Right ventricle myocardium superior (tissue), 1 donor: ENCODE data around the gene SLC19A1. TPM values are rescaled to one million over a fixed set of nuclear protein-coding genes. Genes with fewer than 3 reads are reported as not detected.
A peak's percentile ranks its signal among the peaks of the same experiment; 100 is the strongest.
"Not testable (repeated sequence)": the region's sequence is repeated elsewhere in the genome, so short reads cannot be mapped to it uniquely, and the experiment has no call there.

Experiments used
- ATAC-seq: fragments of 200-7000 bp; cut with Tn5 transposase; one replicate; pipeline ENCODE4 v1.9.1; 2020; ENCODE audit warnings: mild to moderate bottlenecking; ENCODE audit not compliant: poor library complexity
- DNase-seq: peaks from one replicate; pipeline ENCODE4 v3.0.0-alpha.2; 2020
- intact Hi-C: fragments of 100-400 bp; cut with DNase I; formaldehyde crosslinking; loops from one replicate; pipeline ENCODE4 v1.11.2; 2022
- total RNA-seq: library from RNA; stranded (reverse); fragmentation: NEBNext Ultra II Directional; extraction: Animal tissue kit (Norgen Biotek cat#: 25700); gene quantifications from one replicate; pipeline ENCODE4 v1.2.1, GENCODE V29; 2021
- donor health status: DM: no; HTN: yes; CAD: no; lungs with severe emphysema.

SLC19A1 gene
- total RNA-seq, 1 donor from 2014 or later, result 6.9 TPM

DNA sequence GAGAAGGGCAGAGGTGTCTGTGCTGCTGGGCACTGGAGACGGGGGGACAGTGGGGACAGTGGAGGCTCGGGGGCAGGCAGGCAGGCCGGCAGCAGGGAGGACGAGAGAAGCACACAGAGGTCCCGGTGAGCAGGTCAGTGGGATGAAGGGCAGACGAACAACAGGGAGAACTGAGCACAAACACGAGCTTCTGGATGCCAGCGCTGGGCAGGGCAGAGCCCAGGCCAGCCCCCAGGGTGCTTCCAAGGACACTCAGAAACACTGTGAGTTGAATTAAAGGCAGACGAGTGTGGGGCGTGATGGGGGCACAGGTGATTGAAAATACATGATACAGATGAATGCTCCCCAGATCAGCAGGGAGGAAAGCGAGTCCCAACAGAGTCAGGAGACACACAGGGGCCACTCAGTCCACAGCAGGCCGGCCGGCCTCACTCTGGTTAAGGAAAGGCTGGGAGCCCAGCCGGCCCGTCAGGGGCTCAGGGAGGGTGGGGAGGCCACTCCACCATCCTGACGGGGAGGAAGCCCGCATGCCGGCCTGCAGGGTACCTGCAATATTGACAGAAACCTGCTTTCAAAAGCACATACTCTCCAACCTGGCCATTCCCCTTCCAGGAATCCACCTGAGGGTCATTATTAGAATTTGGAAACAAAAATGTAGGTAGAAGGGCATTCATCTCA lies 14.1 kb downstream of the SLC19A1 start:
- DNase-seq (peak; percentile 33), ATAC-seq (no peak)
- intact Hi-C loops, result no loop called here

DNA sequence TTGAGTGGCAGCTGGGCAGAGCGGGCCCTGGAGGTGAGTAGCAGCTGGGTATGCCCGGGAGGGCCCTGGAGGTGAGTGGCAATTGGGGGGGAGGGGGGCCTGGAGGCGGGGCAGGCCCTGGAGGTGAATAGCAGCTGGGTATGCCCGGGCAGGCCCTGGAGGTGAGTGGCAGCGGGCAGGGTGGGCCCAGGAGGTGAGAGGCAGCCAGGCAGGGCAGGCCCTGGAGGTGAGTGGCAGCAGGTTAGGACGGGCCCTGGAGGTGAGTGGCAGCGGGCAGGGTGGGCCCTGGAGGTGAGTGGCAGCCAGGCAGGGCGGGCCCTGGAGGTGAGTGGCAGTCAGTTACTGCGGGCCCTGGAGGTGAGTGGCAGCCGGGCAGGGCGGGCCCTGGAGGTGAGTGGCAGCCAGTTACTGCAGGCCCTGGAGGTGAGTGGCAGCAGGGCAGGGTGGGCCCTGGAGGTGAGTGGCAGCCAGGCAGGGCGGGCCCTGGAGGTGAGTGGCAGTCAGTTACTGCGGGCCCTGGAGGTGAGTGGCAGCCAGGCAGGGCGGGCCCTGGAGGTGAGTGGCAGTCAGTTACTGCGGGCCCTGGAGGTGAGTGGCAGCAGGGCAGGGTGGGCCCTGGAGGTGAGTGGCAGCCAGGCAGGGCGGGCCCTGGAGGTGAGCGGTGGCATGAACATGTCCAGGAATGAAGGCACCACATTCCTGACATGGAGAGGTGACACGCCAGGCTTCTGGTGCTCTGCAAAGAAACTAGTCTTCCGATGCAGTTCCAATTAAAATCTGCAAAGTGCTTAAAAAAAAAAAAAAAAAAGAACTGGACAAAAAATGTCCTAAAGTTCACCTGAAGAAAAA lies 14.9 kb downstream of the SLC19A1 start:
- DNase-seq, result peak; percentile 30
- ATAC-seq, intact Hi-C loops: not testable (repeated sequence)

DNA sequence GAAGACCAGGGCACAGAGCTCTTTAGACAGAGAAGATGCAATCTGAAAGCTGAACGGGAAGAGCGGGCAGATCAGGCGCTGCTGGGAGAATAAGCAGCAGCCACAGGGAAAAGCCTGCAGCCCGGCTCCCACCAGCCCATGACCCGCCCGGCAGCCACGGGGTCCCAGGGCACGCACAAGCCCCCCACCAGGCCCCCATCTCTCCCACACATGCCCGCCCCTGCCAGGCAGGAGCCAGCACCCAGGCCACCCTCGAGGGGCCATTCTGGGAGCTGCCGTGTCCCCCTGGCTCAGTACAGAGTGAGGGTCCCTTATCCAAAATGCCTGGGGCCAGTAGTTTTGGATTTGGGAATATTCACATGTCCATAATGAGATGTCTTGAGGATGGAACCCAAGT lies 16.3 kb downstream of the SLC19A1 start:
- no peak for ATAC-seq
- peak; percentile 26 for DNase-seq

DNA sequence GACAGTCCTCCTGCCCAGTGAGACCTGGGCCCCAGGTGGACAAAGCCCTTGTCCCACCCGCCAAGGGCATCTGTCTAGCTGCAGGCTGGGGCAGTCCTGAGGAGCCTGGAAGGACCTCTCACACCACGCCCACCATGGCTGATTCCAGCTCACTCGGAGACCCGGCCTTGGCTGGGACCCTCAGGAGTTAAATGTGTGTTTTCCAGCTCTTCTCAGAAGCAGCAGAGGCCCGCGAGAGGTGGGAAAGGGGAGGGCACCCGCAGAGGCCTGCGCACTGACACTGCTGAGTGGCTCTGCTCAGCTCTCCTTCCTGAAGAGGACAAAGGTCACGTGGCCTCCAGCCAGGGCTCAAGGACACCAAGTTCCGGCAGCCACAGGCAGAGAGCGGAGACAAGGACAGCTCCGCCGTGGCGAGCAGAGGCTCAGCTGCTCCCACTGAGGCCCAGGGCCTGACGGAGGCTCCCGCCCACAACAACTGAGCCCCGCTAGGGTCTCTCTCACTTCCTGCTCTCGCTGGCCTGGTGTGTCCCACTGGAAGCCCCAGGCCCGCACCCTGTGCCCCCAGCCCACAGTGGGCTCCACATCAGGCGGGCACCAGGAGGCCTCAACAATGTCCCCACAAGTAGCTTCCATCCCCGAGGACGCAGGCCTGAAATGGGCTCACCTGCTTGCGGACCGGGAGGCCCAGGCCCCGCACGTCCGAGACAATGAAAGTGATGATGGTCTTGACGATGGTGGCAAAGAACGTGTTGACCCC lies 16.9 kb downstream of the SLC19A1 start:
- intact Hi-C loops, result no loop called here
- DNase-seq (peak; percentile 87), ATAC-seq (peak; percentile 88)

More for the DNA sequence above, 16.3 kb downstream of the SLC19A1 start:
- intact Hi-C loops, result no loop called here

DNA sequence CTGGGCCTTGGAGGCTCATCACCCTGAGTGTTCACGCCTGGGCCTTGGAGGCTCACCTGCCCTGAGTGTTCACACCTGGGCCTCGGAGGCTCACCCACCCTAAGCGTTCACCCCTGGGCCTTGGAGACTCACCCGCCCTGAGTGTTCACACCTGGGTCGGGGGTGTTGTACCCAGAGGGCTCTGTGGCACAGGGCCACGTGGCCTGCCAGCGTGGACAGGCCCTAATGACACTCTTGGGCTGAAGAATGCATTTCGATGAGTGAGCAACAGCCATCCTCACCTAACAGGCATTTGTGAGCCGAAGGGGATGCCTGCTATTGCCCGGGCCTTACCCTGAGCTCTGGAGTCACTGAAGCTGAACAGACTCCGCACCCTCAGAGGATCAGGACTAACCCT lies 17.5 kb downstream of the SLC19A1 start:
- no peak for ATAC-seq
- DNase-seq, result peak; percentile 15
- intact Hi-C loops, result no loop called here

DNA sequence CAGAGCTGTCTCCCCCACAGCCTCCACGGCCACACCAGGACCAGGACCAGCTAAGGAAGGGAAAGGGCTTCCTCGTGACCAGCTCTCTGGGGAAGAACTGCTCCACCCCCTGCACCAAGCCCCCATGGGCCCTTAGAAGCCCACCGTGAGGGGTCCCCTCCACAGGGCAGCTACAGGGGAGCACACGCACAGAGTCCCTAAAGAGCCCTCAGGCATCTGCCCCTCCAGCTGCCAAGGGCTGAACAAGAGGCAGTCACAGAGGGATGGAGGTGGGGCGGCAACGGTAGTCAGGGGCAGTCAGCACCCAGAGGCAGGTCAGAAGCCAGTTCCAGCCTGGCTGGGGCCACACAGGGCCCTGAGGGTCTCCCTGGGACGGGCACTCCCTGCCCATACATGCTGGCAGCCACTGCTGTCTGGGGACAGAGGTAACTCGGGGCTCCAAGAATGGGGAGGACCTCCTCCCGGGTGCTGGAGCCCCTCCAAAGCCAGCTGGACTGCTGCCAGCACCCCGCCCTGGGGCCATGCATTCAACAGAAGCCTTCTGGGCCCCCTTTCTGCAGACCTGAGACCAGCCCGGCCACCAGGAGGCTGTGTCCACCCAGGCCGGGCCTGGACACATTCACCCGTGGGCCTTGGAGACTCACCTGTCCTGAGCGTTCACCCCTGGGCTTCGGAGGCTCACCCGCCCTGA lies 18.7 kb downstream of the SLC19A1 start:
- intact Hi-C loops, result no loop called here
- ATAC-seq, result no peak

DNA sequence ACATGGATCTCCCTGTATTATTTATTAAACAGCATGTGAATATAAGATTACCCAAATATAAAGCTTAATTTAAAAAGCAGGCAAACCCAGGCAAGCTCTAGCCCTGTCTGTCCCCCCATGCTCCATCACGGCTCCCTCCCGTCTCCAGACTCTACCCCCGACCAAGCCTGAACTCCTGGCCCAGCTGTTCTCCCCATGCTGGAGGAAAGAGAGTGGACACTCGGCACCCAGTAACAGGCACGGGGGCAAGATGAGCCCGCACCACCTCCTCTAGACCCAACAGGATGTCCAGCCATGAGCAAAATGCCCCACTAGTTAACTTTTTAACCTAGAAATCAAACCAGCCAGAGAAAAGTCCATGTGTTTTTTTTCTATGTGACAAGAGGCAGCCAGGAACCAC lies 19.3 kb downstream of the SLC19A1 start:
- ATAC-seq, result no peak
- intact Hi-C loops, result no loop called here
- DNase-seq, result no peak

More for the DNA sequence above, 18.7 kb downstream of the SLC19A1 start:
- peak; percentile 17 for DNase-seq

DNA sequence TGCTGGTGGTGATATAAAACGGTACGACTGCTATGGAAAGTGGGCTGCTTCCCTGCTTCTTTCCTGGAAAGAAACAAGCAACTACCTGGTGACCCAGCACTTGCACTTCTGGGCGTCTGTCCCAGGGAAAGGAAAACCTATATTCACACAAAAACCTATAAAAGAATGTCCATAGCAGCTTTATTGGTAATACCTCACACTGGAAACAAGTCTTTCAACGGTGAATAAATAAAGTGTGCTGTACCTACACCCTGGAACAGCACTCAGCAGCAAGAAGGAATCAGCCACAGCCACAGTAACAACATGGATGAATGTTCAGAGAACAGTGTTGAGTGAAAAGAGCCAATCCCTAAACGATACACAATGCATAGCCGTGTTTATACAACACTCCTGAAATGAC lies 19.9 kb downstream of the SLC19A1 start:
- DNase-seq (no peak), ATAC-seq (no peak)
- intact Hi-C loops, result no loop called here

DNA sequence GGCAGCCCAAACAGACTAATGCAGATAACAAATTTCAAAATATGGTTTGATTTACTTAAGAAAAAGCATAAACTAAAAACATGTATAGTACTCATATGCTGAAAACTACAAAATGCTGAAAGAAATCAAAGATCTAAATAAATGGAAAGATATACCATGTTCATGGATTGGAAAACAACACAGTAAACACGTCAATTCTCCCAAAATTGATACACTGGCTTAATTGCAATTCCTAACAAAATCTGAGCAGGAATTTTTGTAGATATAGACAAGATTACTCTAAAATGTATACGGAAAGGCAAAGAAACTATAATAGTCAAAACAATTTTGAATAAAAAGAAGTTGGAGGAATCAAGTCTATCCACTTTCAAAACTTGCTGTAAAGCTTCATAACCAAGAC lies 21.0 kb downstream of the SLC19A1 start:
- no peak for ATAC-seq
- no peak for DNase-seq
- intact Hi-C loops, result no loop called here

DNA sequence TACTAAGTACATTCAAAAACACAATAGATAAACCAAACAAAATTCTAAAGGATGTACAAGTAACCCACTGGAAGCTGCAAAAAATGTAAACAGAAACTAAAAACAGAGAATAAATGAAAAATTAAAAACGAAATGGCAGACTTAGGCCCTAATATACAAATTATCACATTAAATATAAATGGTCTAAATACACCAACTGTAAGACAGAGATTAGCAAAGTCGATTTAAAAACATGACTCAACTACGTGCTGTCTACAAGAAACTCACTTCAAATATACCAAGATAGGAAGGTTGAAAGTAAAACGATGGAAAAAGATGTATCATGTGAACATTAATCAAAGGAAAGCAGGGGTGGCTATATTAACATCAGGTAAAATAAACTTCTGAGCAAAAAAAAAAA lies 23.1 kb downstream of the SLC19A1 start:
- intact Hi-C loops, result no loop called here
- ATAC-seq (no peak), DNase-seq (no peak)

DNA sequence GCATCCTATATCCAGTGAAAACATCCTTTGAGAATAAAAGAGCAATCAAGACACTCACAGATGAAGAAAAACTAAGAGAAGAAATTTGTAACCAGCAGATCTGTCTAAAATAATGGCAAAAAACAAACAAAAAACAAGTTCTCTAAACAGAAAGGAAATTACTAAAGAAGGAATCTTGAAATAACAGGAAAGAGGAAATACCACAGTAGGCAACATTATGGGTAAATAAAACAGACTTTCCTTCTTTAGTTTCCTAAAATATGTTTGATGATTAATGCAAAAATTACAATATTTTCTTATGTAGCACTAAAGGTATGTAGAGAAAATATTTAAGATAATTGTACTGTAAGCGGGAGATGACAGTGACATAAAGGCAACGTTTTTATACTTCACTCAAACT lies 23.5 kb downstream of the SLC19A1 start:
- intact Hi-C loops, result no loop called here
- ATAC-seq (no peak), DNase-seq (no peak)

DNA sequence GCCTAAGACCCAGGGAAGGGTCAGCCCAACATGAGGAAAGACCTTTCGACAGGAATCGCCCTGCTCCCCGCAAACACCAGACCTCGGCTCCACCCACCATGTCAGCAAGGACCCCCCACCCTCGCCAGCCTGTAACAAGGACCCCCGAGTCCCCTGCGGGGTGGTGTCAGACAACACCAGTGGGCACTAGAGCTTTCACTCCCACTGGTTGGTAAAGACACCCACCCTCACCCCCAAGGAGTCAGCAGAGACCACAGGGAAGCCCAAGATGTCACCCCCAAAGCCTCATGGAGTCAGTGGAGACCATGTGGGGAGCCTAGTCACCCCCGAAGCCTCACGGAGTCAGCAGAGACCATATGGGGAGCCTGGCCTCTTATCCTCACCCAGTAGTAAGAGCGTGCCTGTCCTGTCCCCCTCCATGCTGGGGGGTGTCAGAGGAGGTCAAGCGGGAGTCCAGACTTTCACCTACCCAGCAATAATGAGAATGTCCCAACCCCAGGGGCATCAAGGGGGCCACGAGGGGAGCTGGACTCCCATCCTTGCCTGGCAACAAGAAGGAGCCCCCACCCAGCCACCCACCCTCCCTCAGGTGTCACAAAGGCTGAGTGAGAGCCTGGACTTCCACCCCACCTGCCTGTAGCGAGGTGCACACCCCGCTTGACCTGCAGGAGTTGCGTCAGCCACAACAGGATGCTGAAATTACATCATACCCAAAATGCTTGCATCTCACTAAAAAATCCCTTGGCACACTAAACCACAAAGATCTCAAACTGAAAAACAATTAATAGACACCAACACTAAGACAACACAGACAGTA lies 24.8 kb downstream of the SLC19A1 start:
- ATAC-seq, result no peak
- intact Hi-C loops, result no loop called here
- peak; percentile 40 for DNase-seq

DNA sequence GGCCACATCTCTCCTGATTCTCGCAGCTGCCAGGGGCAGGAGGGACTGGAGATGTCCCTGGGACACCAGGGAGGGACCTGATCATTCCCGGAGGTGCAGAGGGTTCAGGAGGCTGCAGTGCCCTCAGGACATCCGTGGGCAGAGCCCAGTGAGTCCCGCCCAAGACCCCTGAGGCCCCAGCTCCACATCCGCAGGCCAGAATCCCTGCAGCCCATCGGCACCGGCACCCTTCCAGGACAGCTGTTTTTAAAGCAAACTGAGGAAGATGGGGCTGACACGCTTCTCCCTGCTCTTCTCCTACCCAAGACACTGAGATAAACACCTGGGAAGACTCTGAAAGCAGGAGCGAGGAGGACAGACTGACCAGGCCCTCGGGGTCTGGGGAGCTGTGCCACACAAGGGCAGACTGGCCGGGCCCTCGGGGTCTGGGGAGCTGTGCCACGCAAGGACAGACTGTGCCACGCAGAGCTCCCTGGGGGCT lies 25.5 kb downstream of the SLC19A1 start:
- intact Hi-C loops, result no loop called here
- ATAC-seq, result no peak
- peak; percentile 27 for DNase-seq

DNA sequence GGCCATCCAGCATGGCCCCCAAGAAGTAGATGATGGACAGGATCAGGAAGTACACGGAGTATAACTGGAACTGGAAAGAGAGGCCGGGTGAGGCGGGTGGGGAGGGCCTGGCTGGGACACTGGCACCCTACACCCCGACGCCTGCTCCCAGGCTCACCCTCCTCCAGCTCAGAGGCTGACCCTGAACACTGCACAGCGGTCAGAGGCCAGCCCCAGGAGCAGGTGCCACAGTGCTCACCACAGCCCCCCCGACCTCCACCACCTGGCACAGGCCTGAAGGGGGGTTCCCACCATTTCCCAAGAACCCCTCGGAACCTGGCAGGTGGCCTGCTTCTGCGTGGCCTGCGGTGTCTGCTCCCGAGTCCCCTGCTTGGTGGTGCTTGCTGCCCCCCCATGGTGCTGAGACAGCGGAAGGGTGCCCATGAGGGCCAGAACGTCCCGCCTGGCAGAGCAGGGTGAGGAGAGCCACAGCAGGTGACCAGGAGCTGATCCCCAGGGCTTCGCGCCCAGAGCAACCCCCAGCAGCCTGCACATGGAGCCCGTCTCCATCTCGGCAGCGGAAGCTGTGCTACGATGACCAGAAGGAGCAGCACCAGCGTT lies 26.1 kb downstream of the SLC19A1 start:
- intact Hi-C loops, result no loop called here
- ATAC-seq, result no peak
- DNase-seq, result peak; percentile 38

DNA sequence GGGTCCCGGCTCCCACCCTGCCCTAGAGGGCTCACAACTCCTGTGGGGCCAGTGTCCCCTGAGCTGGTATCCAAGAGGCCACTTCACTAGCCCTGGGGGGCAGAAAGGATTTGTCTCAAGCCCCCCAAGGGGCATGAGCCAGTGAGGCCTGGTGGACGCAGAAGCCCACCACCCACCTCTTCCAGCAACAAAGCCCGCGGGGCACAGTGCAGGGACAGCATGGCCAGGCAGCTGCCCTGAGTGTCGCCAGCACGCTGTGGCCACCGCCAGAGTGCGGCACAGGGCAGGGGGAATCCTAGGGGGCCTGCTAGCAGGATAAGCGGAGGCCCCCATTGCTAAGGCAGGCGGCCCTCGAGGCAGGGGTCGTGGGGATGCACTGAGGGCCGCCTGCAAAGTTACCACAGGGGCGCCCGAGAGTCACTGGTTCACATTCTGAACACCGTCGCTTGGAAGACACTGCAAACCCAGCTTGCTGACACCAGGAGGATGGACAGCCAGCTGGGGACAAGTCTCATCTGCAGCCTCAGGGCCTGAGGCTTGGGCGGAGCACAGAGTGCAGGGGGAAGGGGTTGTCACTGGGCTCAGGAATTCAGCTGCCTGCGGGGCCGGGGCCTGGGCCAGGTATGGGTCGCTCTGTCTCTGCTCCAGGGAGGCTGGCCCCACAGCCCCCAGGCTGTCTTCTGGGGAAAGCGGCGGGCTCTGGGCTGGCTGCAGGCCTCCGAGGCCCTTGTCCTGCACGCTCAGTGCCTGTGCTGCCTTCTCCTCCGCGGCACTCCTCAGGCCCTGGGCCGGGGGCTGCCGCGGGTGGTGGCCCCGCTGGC lies 26.8 kb downstream of the SLC19A1 start:
- ATAC-seq, result no peak
- DNase-seq, result peak; percentile 40
- intact Hi-C loops, result no loop called here

DNA sequence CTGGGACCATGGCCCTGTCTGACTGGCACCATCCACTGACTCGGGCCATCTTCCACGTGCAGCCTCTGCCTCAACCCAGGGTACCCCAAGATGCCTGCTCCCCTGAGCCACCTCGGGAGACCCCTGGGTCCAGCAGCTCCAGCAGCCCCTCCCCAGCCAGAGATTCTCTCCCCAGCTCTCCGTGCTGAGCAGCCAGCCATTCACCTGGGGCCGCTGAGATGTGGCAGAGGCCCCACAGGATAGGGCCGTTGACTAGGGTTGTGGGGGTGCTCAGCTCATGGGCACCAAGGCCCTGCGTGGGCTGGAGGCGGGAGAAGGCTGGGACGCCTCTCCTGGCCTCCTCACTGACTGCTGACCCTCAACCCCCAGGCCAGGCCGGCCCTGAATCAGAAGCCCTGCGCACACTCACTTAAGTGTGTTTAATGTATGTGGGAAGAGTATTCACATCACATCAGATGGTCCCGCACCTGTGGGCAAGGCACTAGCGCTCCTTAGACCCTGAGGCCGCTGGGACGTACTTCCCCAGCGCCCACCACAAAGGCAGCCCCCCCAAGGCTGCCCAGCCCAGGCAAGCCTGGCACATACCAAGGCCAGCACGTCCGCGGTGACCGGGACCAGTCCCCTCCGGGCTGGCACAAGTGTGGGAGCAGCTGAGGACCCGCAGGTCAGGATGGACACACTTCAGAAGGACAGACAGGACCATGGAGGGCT lies 27.8 kb downstream of the SLC19A1 start:
- ATAC-seq (no peak), DNase-seq (peak; percentile 38)
- intact Hi-C loops, result no loop called here
